GM19438 (cell line): ENCODE results near the gene CNPY1.

Source experiments
- ATAC-seq: cut with Tn5 transposase; IDR thresholded peaks from one replicate; pipeline ENCODE4 v1.9.1; 2021; ENCODE audit warnings: low read depth; ENCODE audit not compliant: unreplicated experiment

The CNPY1 gene

DNA sequence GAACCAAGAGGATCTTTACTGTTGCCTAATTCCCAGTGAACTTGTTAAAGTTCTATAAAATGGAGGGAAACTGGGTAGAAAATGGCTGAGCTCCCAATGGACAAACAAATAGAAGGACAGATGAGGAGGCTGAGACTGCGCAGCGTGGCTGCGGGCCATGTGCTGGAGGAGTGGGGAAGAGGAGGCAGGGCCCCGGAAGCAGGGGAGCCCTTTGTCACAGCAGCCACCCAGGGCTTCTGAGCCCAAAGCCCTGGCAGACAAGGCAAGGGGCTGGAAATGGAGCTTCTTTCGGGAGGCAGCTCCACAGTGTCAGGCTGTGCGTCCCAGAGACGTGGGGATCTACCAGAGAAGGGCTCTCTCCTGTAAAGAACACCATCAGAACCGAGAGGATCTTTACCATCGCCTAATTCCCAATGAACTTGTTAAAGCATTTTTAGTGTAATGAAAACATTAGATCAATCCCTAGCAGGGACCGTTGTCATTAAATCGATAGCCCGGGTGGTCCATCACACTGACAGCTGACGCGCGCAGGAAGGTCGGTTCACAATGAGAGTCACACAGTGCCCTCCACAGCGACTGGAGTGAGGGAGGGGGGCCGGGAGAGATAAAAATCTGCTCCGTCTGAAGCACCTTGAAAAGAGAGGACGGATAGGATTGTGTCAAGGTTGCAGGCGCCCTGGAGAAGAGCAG lies 14.0 kb upstream of the CNPY1 start:
- no peak for ATAC-seq

GRCh38 chr7:155559519-155560108 lies 13.3 kb upstream of the CNPY1 start:
- no peak for ATAC-seq

DNA sequence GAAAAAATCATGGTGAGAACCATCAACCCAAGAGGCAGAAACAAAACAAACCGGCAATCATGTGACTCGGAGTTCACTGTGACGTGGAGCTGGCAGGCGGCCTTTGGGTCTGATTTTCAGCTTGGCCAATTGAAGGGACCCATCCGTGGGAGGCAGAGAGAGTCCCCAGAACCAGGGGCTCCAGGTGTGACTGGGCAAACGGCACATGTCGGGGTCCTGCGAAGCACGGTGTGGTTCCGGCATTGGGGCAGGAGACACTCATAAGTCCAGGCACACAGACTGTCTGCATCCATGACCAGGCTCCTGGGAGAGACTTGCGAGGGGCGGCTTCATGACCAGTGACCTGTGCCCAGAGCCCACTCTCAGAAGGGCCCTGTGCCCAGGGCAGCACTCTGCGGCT lies 12.6 kb upstream of the CNPY1 start:
- ATAC-seq = no peak

DNA sequence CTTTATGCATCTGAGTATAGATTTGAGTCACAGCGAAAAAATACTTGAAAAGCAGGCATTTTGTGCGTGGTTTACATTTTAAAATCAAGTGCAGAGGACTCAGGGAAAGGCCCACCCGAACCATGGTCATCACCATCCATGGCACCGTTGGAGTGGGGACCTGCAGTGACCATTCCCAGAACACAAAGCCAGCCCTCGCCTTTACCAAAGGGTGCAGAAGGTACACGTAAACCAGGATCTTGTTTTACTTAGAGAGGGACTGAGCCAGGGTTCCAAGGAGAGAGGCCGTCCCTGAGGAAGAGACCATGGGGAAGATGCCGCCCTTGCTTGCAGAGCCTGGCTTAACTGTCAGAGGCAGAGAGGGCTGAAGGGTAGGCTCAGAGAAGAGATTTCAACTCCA lies 12.0 kb upstream of the CNPY1 start:
- no peak for ATAC-seq

GRCh38 chr7:155557778-155558177 lies 11.4 kb upstream of the CNPY1 start:
- no peak for ATAC-seq

DNA sequence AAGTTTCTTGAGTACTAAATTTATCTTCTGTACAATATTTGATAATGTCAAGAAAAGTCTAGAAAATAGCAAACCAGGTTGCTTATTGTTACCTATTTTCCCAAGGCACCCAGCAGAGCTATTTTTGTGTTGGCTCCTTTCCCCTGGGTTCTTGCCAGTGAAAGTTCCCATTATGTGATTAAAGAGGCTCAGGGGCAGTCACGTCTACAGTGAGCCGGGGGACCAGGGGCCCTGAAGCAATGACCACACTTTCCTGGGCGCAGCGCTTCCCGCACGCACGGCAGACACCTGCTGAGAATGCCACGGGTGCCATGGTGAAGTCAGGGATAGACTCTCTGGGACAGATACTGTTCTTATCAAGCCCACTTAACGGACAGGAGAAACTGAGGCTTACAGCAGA lies 10.4 kb upstream of the CNPY1 start:
- ATAC-seq = no peak

DNA sequence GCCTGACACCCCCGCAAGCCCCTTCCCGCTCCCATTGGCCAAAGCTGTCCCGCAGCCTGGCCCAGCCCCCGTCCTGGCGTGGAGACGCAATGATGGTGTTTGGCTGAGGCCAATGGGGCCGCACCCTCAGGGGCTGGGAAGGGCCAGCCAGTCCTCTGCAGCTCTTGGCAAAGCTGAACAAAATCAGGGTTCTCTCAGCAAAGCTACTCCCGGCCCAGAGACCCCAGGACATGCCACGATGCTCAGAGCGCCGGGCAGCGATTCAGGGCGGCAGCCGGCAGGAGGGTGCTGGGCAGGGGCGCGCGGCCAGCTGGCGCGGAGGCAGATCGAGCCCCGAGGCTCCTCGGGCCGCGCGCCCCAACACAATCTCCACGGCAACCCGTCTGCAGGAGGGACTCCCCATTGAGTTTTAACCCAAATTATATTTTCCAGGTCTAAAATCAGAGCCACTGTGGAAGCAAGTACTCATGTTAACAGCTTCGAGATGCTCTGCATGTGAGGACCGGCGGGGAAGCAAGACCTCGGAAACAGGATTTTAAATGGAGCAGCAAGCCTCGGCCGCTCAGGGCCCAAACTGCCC lies 8.8 kb upstream of the CNPY1 start:
- ATAC-seq = no peak

- ATAC-seq = no peak
Measured at GRCh38 chr7:155553871-155554270, 7.5 kb upstream of the CNPY1 start.

DNA sequence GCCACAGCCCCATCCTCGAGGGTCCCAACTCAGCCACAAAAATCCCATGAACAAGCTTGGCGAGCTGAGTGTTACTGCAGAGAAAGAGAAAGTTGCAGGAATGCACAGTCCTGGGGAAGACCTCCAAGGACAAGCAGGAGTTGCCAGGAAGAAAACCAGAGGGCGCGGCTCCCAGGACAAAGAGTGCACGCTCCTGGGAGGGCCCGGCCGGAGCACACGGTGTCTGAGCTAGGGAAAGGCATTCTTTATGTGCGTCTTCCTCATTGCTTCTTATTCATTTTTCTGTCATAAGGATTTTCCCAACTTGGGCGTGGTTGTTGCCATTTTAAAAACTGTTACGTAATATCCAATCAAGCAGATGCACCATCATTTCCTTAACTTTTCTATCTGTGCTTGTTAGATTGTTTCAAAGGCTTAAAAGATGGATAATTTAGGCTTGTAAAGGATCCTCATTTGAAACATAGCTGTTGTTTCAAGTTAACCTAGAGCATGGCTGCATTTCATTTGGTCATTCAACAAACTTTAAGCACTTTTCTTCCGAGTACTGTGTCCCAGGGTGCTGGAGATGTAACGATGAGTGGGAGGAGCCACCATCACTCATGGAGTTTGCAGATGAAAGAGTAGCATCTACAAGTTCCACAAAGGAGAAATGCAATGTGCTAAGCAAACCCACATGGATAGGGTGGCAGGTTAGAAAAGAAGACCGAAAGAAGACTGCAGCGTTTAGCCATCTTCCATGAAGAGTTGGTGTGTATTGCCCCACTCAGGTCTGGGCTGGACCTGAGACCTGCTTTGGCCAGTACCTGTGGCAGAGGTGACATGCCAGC lies 5.6 kb upstream of the CNPY1 start:
- no peak for ATAC-seq

- no peak for ATAC-seq
Measured at GRCh38 chr7:155550916-155551315, 4.6 kb upstream of the CNPY1 start.

DNA sequence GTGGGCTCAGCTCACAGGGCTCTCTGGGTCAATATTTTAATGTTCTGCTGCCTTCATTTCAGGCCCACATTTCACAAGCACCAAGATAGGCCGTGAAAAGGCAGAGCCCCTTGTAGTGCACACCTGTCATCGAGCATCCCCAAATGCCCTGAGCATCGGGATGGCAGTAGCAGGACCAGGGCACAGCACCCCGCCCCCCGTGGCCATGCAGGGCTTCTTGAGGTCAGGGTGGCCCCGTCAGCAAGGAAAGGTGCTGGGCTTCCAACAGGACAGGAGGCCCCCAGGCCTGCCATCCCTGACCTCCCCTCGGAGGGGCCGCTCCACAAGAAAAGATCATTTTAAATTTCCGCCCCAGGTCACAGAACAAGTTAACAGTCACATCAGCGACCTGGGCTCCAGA lies 2.9 kb upstream of the CNPY1 start:
- ATAC-seq = no peak

DNA sequence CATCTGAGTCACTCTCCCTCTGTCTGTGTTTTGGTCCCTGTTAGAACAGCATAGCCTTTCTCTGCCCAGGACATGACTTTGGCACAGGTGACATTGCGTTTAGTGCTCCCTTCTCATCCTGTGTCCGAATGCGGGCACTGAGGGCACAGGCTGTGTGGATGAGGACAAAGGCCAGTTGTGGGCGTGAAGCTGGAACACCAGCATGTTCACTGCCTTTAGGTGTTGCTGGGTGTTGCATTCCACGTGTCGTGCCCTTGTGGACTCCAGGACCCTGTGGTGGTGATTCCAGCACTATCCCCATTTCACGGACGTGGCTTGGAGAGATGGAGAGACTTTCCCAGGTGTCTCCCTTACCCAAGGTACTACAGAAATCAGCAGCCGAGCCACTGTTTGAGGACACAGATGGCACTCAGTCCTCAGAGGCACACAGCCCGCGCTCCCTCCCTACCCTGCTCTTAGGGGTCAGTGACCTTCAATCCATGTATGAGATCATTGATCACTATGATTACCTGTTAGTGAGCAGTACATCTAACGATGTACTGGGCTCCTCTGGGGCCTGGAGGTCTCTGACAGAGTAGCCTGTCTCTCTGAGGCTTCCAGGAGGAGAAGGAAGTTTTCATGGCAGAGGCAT lies 917 bp upstream of the CNPY1 start:
- no peak for ATAC-seq

DNA sequence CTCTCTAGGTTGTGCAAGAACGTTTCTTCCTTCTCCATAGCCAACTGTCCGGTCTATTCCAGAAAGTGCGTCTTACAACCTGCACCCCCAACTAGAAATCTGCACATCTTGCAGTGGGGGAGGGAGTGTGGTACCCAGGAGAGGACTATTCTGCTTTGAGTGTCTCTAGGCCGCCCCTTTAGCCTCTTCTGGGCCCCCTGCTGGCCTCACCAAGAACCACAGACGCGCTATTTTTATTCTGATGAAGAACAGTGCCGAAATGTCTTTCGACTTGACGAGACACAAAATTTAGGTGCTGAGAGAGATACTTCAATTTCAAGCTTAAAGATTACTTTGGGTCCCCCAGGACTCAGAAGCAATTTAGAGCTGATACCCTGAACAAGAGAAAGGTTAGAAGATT lies 1.0 kb downstream of the CNPY1 start:
- no peak for ATAC-seq

DNA sequence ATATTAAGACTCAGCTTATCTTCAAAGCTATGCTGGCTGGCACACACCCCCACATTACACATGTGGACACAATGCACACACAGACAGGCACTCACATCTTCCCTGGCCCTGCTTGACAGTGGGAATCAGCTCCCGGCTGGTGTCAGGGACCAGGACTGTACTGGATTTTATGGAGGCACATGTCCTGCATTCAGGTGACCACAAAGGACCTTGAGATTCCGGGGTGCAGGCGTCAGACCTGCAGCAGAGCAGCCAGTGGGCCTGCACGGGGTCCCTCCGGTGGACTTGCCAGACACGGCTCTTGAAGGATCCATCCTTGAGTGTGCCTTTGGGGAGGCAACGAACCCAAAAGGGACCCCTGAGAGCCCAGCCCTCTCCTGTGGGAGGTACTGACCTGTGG lies 1.9 kb downstream of the CNPY1 start:
- ATAC-seq = no peak

GRCh38 chr7:155543926-155544325 lies 2.4 kb downstream of the CNPY1 start:
- no peak for ATAC-seq

- no peak for ATAC-seq
Measured at GRCh38 chr7:155543011-155543876, 3.1 kb downstream of the CNPY1 start.

GRCh38 chr7:155541986-155542675 lies 4.2 kb downstream of the CNPY1 start:
- ATAC-seq = no peak

DNA sequence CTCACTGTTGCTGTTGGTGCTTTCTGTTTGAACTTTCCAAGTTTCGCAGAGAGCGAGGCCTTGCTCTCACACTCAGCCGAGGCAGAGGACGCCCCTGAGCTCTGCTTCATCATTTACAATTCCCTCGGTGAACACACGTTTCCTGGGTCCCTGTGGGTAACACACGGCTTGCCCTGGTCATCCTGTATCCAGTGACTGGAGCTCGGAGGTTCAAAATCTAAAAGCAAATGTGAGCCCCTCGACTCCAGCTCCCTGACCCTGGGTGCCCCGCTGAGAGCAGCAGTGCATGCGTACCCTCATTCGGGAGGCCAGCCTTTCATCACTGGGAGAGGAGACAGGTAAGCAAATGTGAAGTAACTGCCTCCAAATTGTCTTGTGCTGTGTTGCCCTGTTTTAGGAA lies 5.8 kb downstream of the CNPY1 start:
- no peak for ATAC-seq

DNA sequence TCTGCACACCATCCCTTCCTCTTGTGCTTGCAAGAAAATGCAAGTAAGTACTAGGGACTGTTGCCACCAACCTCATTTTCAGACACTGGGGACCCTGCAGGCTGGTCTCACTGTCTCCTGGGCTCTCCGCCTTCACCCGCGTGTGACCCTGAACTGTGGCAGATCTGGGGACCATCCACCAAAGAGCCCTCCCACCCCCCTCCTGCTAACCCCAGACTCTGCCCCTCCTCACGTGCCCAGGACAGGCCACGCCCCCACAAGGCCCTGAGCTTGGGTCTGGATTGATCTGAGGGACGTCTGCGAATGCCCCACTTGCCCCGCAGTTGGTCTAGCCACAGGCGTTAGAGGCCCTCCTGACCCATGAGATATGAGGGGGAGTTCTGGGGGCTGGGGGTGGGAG lies 8.1 kb downstream of the CNPY1 start:
- ATAC-seq = no peak

GRCh38 chr7:155536451-155536850 lies 9.9 kb downstream of the CNPY1 start:
- ATAC-seq = no peak
